ENCODE measurements around the gene LAYN.

- TF ChIP-seq, protein P1, sequence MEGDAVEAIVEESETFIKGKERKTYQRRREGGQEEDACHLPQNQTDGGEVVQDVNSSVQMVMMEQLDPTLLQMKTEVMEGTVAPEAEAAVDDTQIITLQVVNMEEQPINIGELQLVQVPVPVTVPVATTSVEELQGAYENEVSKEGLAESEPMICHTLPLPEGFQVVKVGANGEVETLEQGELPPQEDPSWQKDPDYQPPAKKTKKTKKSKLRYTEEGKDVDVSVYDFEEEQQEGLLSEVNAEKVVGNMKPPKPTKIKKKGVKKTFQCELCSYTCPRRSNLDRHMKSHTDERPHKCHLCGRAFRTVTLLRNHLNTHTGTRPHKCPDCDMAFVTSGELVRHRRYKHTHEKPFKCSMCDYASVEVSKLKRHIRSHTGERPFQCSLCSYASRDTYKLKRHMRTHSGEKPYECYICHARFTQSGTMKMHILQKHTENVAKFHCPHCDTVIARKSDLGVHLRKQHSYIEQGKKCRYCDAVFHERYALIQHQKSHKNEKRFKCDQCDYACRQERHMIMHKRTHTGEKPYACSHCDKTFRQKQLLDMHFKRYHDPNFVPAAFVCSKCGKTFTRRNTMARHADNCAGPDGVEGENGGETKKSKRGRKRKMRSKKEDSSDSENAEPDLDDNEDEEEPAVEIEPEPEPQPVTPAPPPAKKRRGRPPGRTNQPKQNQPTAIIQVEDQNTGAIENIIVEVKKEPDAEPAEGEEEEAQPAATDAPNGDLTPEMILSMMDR (conservative IDR thresholded peaks at IDR 0.05; ENCODE audit: low read depth, low read length) = no peak
- no peak for TF ChIP-seq EZH2 (IDR thresholded peaks at IDR 0.05; ENCODE audit: borderline replicate concordance, low read depth, low read length, poor library complexity, severe bottlenecking)
These were observed 52.0 kb downstream of the LAYN start for GRCh38 chr11:111592491-111592890.

Measured in A673 (cell line).